GM12878 (cell line): Measurements from ENCODE around the gene RHCG. TPM values are rescaled to one million over a fixed set of nuclear protein-coding genes. Genes with fewer than 3 reads are reported as not detected.

Experiments
- ATAC-seq: fragments of 200-7000 bp; cut with Tn5 transposase; 3 replicates; pipeline ENCODE4 v1.9.1; 2020; ENCODE audit warnings: mild to moderate bottlenecking, moderate library complexity
- BruUV-seq: library from RNA; stranded (reverse); fragments of 400-500 nt; replicated peaks from 2 replicates; lab custom pipeline; 2021; lab: Mats Ljungman, UMichigan
- CTCF ChIA-PET: fragments of 300-600 bp; sonication (Branson Sonifier 250); formaldehyde crosslinking; extraction: SDS; loops from one replicate; lab custom pipeline; 2021; ENCODE audit warnings: inconsistent platforms; lab: Yijun Ruan, JAX
- POLR2A ChIA-PET: fragments of 350-600 bp; formaldehyde crosslinking; extraction: SDS; loops from one replicate; lab custom pipeline; 2021; ENCODE audit warnings: inconsistent platforms; lab: Charles Lee
- RAD21 ChIA-PET: fragments of 300-600 bp; sonication (Branson Sonifier 250); formaldehyde crosslinking; loops from one replicate; lab custom pipeline; 2023; ENCODE audit warnings: antibody characterized with exemption; ENCODE audit not compliant: unreplicated experiment; lab: Charles Lee
- SMC1A ChIA-PET: fragments of 300-600 bp; sonication (Branson Sonifier 250); formaldehyde crosslinking; loops from one replicate; lab custom pipeline; 2023; ENCODE audit not compliant: unreplicated experiment, uncharacterized antibody; lab: Charles Lee
- DNase-seq: peaks from one replicate; pipeline ENCODE4 v3.0.0-alpha.2; 2011; ENCODE audit warnings: low read depth, low spot score
- FAIRE-seq: peaks from 3 replicates; lab custom pipeline; 2011; peaks lifted over from hg19 to GRCh38; lab: Jason Lieb, UNC
- H2AFZ ChIP-seq: 2 replicates; pipeline ENCODE4 v1.6.0; 2011; ENCODE audit warnings: low read depth, low read length, control low read depth; ENCODE audit not compliant: control insufficient read depth
- H3K27ac ChIP-seq: 2 replicates; pipeline ENCODE4 v1.5.1; 2011; ENCODE audit warnings: control low read depth; ENCODE audit not compliant: control insufficient read depth, insufficient read depth
- H3K27me3 ChIP-seq, 2 experiments: replicated peaks in 1 of 2; 2 replicates each; pipeline versions ENCODE4 v1.6.0 to v1.6.1; 2011; ENCODE audit warnings: low read length in 1 of 2; ENCODE audit not compliant: control insufficient read depth in 2 of 2, insufficient read depth in 2 of 2
- H3K36me3 ChIP-seq, 2 experiments: 2 replicates each; pipeline ENCODE4 v1.5.1; 2011; ENCODE audit warnings: low read length in 1 of 2; ENCODE audit not compliant: control insufficient read depth in 2 of 2, insufficient read depth in 2 of 2
- H3K4me1 ChIP-seq: 2 replicates; pipeline ENCODE4 v1.6.1; 2011; ENCODE audit warnings: mild to moderate bottlenecking, low read length, moderate library complexity, mixed read lengths; ENCODE audit not compliant: control insufficient read depth, insufficient read depth
- H3K4me2 ChIP-seq: 2 replicates; pipeline ENCODE4 v1.6.0; 2011; ENCODE audit warnings: control low read depth; ENCODE audit not compliant: control insufficient read depth, insufficient read depth
- H3K4me3 ChIP-seq: fragments of 200-600 bp; sonication (generic); 2 replicates; pipeline ENCODE4 v1.5.1; 2016
- H3K79me2 ChIP-seq: 2 replicates; pipeline ENCODE4 v1.6.0; 2011; ENCODE audit warnings: low read length; ENCODE audit not compliant: control insufficient read depth, insufficient read depth
- H3K9ac ChIP-seq: 2 replicates; pipeline ENCODE4 v1.8.0; 2011; ENCODE audit warnings: low read length, control low read depth, mixed read lengths; ENCODE audit not compliant: control insufficient read depth, insufficient read depth
- H3K9me3 ChIP-seq: replicated peaks from 3 replicates; pipeline ENCODE4 v1.5.1; 2011; ENCODE audit warnings: mild to moderate bottlenecking, low read length; ENCODE audit not compliant: control insufficient read depth, insufficient read depth
- H4K20me1 ChIP-seq: 2 replicates; pipeline ENCODE4 v1.6.0; 2011; ENCODE audit not compliant: control insufficient read depth, insufficient read depth
- EZH2 ChIP-seq: IDR thresholded peaks from 2 replicates; pipeline ENCODE4 v1.6.1; 2012; ENCODE audit warnings: low read depth, mild to moderate bottlenecking, control low read depth, inconsistent platforms, low read length, borderline replicate concordance; ENCODE audit not compliant: control insufficient read depth
- FOXK2 ChIP-seq: fragments of 450-650 bp; IDR thresholded peaks from 2 replicates; pipeline ENCODE4 v1.6.1; 2017; ENCODE audit warnings: mild to moderate bottlenecking, moderate library complexity
- JUND ChIP-seq: IDR thresholded peaks from 2 replicates; pipeline ENCODE4 v1.6.1; 2012; ENCODE audit warnings: low read depth, mild to moderate bottlenecking, low read length, improper control_type of control experiment, moderate library complexity
- MYB ChIP-seq: fragments of 150-350 bp; IDR thresholded peaks from 2 replicates; pipeline ENCODE4 v1.6.1; 2014; ENCODE audit warnings: mild to moderate bottlenecking, low read depth, low read length, borderline replicate concordance
- NFYB ChIP-seq: IDR thresholded peaks from 2 replicates; pipeline ENCODE4 v1.6.1; 2011; ENCODE audit warnings: low read depth, mild to moderate bottlenecking, low read length, improper control_type of control experiment, moderate library complexity; ENCODE audit not compliant: insufficient read depth
- NR2F1 ChIP-seq: fragments of 450-650 bp; conservative IDR thresholded peaks from 2 replicates; pipeline ENCODE4 v1.6.1; 2017; ENCODE audit warnings: mild to moderate bottlenecking
- POLR2A ChIP-seq: IDR thresholded peaks from 2 replicates; pipeline ENCODE4 v1.6.1; 2011; ENCODE audit warnings: low read depth, mild to moderate bottlenecking, low read length
- TCF12 ChIP-seq: IDR thresholded peaks from 2 replicates; pipeline ENCODE4 v1.6.1; 2011; ENCODE audit warnings: low read depth, mild to moderate bottlenecking, low read length
- YBX1 ChIP-seq: fragments of 450-650 bp; IDR thresholded peaks from 2 replicates; pipeline ENCODE4 v1.6.1; 2016; ENCODE audit warnings: antibody characterized with exemption
- ZNF687 ChIP-seq: fragments of 450-650 bp; IDR thresholded peaks from 2 replicates; pipeline ENCODE4 v1.6.1; 2017; ENCODE audit warnings: mild to moderate bottlenecking, moderate library complexity
- WGBS: methylation state at CpG from one replicate; pipeline ENCODE4 v1.1.6; 2016; ENCODE audit warnings: low lambda C conversion rate; ENCODE audit not compliant: insufficient replicate concordance, insufficient coverage; ENCODE audit errors: missing lambda C conversion rate; 5-methylcytosine and 5-hydroxymethylcytosine counted together
- in situ Hi-C: fragments of 300-500 bp; cut with MboI; formaldehyde crosslinking; loops from 9 replicates; pipeline ENCODE4 v1.14.3; 2018; ENCODE audit warnings: mixed read lengths
- intact Hi-C: fragments of 100-400 bp; cut with micrococcal nuclease; formaldehyde crosslinking; loops from one replicate; pipeline ENCODE4 v1.14.2; 2022; ENCODE audit not compliant: unreplicated experiment
- polyA plus RNA-seq, 11 experiments: library from polyadenylated mRNA; depleted of rRNA in 4 of 11; unstranded in 6 of 11; stranded (reverse) in 5 of 11; fragments of >200 nt; fragmentation: Nextera tagmentation in 4 of 11; fragmentation: Illumina TruSeq in 1 of 11; extraction: Ambion mirVana in 4 of 11; extraction: Trizol in 1 of 11; gene quantifications; 1 replicate in 1 of 11; 2 replicates in 10 of 11; pipeline versions ENCODE4 v1.2.1 to v1.2.3, GENCODE V29; 2011 to 2016; ENCODE audit warnings: inconsistent platforms in 2 of 11, missing spikeins in 2 of 11, low read depth in 1 of 11
- total RNA-seq, 4 experiments: library from RNA; depleted of rRNA in 3 of 4; stranded (reverse); fragments of >200 nt in 3 of 4; fragmentation: Illumina TruSeq in 1 of 4; extraction: Trizol in 1 of 4; gene quantifications; 2 replicates each; pipeline versions ENCODE4 v1.2.1 to v1.2.3, GENCODE V29; 2013 to 2021
- TF ChIP-seq, protein P1 (sequence below): IDR thresholded peaks from 2 replicates; pipeline ENCODE4 v1.6.1; 2011; ENCODE audit warnings: borderline replicate concordance, low read depth, mild to moderate bottlenecking, moderate library complexity, low read length; ENCODE audit not compliant: insufficient read depth, poor library complexity, severe bottlenecking
- TF ChIP-seq, protein P2 (sequence below): fragments of 450-650 bp; IDR thresholded peaks from 2 replicates; pipeline ENCODE4 v1.6.1; 2017; ENCODE audit warnings: mild to moderate bottlenecking
- TF ChIP-seq, protein P3 (sequence below): IDR thresholded peaks from 2 replicates; pipeline ENCODE4 v1.6.1; 2011; ENCODE audit warnings: low read depth, mild to moderate bottlenecking, low read length, moderate library complexity, borderline replicate concordance; ENCODE audit errors: extremely low read depth

Gene RHCG
- total and polyA plus RNA-seq, 10 of the 15 experiments (the other 5 are each of a cell fraction or from before 2014, with no cell fraction given), result 0.05 to 0.11 TPM; not detected in 8

DNA sequence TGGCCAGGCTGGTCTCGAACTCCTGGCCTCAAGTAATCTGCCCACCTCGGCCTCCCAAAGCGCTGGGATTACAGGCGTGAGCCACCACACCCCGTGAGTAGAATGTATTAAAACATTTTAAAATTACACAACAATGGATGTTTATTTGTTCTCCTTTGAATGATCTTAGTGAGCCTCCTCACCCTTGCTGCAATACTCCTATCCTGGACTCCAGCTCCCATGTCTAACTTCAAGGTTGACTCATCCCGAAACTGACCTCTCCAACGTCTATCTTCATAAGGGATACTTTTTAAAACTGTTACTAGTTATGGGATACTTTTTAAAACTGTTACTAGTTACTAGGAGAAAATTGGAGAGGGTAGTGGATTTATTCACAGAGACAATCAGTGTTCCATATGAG, 17.8 kb upstream of the RHCG start:
- Histone ChIP-seq H3K9ac (no peak overlapping the region), H3K4me3 (no peak overlapping the region), H3K9me3 (no peaks in the 10 kb centered on the region), H3K4me2 (no peak overlapping the region), H3K27ac (no peak overlapping the region), H3K27me3 (no peaks in the 10 kb centered on the region; a peak in 2 of 4 replicates), H4K20me1 (no peaks in the 10 kb centered on the region), H3K79me2 (no peaks in the 10 kb centered on the region), H2AFZ (no peak overlapping the region), H3K4me1 (no peaks in the 10 kb centered on the region), H3K36me3 (no peaks in the 10 kb centered on the region)
- in situ Hi-C loops, result no loop called here
- intact Hi-C loops, result no loop called here
- FAIRE-seq (no peak), DNase-seq (no peak), ATAC-seq (no peak)
- CTCF ChIA-PET, result no interaction called here
- SMC1A ChIA-PET, result no interaction called here
- RAD21 ChIA-PET, result interaction anchor here (0.5 kb wide), 1 partner anchor 498 kb away, joined by 4 read pairs; no protein-coding TSS in a partner anchor
- BruUV-seq, result no TSS peak
- TF ChIP-seq EZH2, result no peak
- no peak for TF ChIP-seq YBX1
- no peak for TF ChIP-seq MYB
- no peak for TF ChIP-seq JUND
- no peak for TF ChIP-seq ZNF687
- TF ChIP-seq, protein P1, sequence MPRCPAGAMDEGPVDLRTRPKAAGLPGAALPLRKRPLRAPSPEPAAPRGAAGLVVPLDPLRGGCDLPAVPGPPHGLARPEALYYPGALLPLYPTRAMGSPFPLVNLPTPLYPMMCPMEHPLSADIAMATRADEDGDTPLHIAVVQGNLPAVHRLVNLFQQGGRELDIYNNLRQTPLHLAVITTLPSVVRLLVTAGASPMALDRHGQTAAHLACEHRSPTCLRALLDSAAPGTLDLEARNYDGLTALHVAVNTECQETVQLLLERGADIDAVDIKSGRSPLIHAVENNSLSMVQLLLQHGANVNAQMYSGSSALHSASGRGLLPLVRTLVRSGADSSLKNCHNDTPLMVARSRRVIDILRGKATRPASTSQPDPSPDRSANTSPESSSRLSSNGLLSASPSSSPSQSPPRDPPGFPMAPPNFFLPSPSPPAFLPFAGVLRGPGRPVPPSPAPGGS, result no peak
- TF ChIP-seq, protein P2, sequence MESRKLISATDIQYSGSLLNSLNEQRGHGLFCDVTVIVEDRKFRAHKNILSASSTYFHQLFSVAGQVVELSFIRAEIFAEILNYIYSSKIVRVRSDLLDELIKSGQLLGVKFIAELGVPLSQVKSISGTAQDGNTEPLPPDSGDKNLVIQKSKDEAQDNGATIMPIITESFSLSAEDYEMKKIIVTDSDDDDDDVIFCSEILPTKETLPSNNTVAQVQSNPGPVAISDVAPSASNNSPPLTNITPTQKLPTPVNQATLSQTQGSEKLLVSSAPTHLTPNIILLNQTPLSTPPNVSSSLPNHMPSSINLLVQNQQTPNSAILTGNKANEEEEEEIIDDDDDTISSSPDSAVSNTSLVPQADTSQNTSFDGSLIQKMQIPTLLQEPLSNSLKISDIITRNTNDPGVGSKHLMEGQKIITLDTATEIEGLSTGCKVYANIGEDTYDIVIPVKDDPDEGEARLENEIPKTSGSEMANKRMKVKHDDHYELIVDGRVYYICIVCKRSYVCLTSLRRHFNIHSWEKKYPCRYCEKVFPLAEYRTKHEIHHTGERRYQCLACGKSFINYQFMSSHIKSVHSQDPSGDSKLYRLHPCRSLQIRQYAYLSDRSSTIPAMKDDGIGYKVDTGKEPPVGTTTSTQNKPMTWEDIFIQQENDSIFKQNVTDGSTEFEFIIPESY, result no peak
- TF ChIP-seq POLR2A, result no peak
- TF ChIP-seq TCF12, result no peak
- no peak for TF ChIP-seq NR2F1
- no peak for TF ChIP-seq NFYB
- TF ChIP-seq, protein P3, sequence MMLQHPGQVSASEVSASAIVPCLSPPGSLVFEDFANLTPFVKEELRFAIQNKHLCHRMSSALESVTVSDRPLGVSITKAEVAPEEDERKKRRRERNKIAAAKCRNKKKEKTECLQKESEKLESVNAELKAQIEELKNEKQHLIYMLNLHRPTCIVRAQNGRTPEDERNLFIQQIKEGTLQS, result no peak
- no peak for TF ChIP-seq FOXK2
- POLR2A ChIA-PET, result no interaction called here
- WGBS, result 25% methylated on average over 7 of the region's 7 CpGs
